ENCODE measurements around the gene RALGAPA2.

- TF ChIP-seq CTCF (IDR thresholded peaks at IDR 0.05; ENCODE audit: low read depth, low read length) (no peak), POLR2A (IDR thresholded peaks at IDR 0.05; ENCODE audit: extremely low read depth, insufficient read length) (no peak), MAX (IDR thresholded peaks at IDR 0.05; ENCODE audit: low read depth, low read length) (no peak)
These were observed 368.5 kb downstream of the RALGAPA2 start for GRCh38 chr20:20343932-20344331.
